ENCODE results near the gene FRMD8. TPM values are rescaled to one million over a fixed set of nuclear protein-coding genes. Genes with fewer than 3 reads are reported as not detected.

Gene FRMD8
- total RNA-seq, 1 donor from 2014 or later: 8.4 TPM

DNA sequence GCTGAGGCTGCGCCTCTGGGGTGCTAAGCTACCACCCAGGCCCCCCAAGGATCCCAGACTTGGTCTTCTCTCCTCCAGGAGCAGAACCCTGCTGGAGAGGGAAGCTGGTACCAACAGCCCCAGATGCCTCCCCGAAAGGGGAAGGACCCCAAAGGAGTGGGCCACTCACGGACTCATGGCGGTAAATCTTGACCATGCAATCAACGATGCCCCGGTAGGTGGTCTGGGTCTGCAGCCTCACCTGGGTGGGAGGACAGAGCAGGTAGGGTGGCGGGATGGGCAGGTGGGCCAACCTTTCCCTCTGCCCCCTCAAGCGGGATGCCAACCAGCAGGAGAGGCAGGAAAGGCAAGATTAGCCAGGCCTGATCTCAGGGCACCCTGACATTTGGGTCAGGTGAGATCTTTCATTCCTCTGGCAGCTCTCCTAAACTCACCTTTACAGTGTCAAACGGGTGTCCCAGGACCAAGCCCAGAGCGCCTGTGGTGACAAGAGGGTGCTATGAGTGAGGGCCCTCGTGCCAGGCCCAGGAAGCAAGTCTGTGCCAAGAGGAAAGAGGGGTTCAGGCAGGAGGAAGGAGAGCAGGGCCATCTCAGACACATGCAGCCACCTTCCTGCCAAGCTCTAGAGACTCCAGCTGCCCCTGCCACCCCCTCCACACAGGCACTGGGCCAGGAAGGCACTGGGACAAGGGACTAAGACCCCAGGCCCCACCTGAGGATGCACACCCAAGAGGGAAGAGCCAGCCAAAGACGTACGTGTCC, 6.6 kb upstream of the FRMD8 start:
- no peak for DNase-seq
- H3K4me3 ChIP-seq: no peak overlapping the region
- no peaks in the 10 kb centered on the region for H3K36me3 ChIP-seq
- no peaks in the 10 kb centered on the region for H3K27me3 ChIP-seq (ENCODE audit: low read depth)
- H3K27ac ChIP-seq (replicated peaks): peak overlapping the region; percentile 97
- H3K9me3 ChIP-seq (replicated peaks): no peaks in the 10 kb centered on the region
- intact Hi-C loops (cut with micrococcal nuclease): no loop called here
- TF ChIP-seq, protein P1, sequence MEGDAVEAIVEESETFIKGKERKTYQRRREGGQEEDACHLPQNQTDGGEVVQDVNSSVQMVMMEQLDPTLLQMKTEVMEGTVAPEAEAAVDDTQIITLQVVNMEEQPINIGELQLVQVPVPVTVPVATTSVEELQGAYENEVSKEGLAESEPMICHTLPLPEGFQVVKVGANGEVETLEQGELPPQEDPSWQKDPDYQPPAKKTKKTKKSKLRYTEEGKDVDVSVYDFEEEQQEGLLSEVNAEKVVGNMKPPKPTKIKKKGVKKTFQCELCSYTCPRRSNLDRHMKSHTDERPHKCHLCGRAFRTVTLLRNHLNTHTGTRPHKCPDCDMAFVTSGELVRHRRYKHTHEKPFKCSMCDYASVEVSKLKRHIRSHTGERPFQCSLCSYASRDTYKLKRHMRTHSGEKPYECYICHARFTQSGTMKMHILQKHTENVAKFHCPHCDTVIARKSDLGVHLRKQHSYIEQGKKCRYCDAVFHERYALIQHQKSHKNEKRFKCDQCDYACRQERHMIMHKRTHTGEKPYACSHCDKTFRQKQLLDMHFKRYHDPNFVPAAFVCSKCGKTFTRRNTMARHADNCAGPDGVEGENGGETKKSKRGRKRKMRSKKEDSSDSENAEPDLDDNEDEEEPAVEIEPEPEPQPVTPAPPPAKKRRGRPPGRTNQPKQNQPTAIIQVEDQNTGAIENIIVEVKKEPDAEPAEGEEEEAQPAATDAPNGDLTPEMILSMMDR (IDR thresholded peaks at IDR 0.05; ENCODE audit: borderline replicate concordance): no peak
- H3K4me1 ChIP-seq: peaks cover 55% of the 10 kb centered on the region

- peak overlapping the region; percentile 97 for H3K27ac ChIP-seq (replicated peaks)
- H3K36me3 ChIP-seq: no peaks in the 10 kb centered on the region
- intact Hi-C loops (cut with micrococcal nuclease): no loop called here
- TF ChIP-seq, protein P1 (IDR thresholded peaks at IDR 0.05; ENCODE audit: borderline replicate concordance): no peak
- no peak for DNase-seq
- no peaks in the 10 kb centered on the region for H3K9me3 ChIP-seq (replicated peaks)
- H3K4me1 ChIP-seq: peaks cover 62% of the 10 kb centered on the region
- H3K4me3 ChIP-seq: no peak overlapping the region
- no peaks in the 10 kb centered on the region for H3K27me3 ChIP-seq (ENCODE audit: low read depth)
These were observed 5.8 kb upstream of the FRMD8 start for GRCh38 chr11:65380460-65381119.

DNA sequence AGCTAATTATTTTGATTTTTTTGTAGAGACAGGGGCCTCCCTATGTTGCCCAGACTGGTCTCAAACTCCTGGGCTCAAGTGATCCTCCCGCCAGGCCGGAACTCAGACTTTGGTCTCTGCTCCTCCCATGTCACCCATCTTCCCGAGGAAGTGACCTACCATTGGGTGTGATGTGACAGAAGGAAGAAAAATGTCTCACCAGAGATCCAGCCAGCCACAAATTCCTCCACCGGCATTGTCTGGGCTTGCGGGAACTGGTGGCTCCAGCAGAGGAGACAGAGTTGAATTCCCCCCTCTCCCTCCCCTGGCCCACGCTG, 4.8 kb upstream of the FRMD8 start:
- H3K4me3 ChIP-seq: peak overlapping the region; percentile 66
- H3K36me3 ChIP-seq: no peaks in the 10 kb centered on the region
- H3K4me1 ChIP-seq: peaks cover 71% of the 10 kb centered on the region
- intact Hi-C loops (cut with micrococcal nuclease): no loop called here
- no peaks in the 10 kb centered on the region for H3K9me3 ChIP-seq (replicated peaks)
- peak; percentile 48 for DNase-seq
- H3K27ac ChIP-seq (replicated peaks): peak overlapping the region; percentile 97
- H3K27me3 ChIP-seq (ENCODE audit: low read depth): no peaks in the 10 kb centered on the region
- TF ChIP-seq, protein P1 (IDR thresholded peaks at IDR 0.05; ENCODE audit: borderline replicate concordance): no peak

DNA sequence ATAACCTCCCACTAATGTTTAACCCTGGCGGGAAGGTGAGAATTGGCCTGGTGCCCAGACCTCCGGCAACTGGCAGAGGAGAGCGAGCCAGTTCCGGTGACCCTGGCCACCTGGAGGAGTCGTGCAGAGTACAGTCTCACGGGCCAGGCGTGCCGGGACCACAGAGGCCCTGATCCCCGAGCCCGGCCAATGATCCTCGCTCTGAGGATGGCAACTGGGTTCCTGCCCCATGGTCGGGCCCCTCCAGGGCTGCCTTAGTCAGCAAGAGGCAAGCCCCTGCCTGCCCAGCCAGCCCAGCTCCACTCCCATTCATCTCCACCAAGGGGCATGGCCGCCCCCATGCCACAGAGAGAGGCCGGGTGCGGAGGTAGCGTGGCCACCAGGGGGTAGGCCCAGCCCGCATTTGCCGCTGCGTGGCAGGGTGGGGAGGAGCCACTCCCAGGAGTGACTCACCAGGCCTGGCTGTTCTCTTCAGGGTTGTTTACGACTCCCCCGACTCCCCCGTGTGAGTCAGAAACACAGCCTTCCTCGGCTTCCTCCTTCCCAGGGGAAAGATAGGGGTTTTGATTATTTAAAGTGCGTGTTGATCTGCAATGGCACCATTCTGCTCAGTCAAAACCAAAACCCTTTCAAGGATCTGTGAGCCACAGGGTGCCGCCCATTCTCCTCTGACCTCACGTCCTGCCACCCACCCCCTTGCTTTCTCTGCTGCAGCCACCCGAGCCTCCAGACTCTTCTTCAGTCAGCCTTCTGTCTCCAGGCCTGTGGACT, 4.2 kb upstream of the FRMD8 start, which contains the start of gene SLC25A45:
Gene SLC25A45, minus strand, starts transcription at position 614 of the 771 bp plus-strand sequence. CDS start 695 bp downstream, outside the sequence.
- TF ChIP-seq, protein P1 (IDR thresholded peaks at IDR 0.05; ENCODE audit: borderline replicate concordance): peak; percentile 90
- intact Hi-C loops (cut with micrococcal nuclease): no loop called here
- Histone ChIP-seq H3K27me3 (ENCODE audit: low read depth) (no peaks in the 10 kb centered on the region), H3K36me3 (no peaks in the 10 kb centered on the region), H3K27ac (replicated peaks) (peak within 1 kb of the TSS; percentile 97), H3K4me3 (peak within 1 kb of the TSS; percentile 66), H3K9me3 (replicated peaks) (no peaks in the 10 kb centered on the region), H3K4me1 (peaks cover 71% of the 10 kb centered on the region)
- peak; percentile 91 for DNase-seq

DNA sequence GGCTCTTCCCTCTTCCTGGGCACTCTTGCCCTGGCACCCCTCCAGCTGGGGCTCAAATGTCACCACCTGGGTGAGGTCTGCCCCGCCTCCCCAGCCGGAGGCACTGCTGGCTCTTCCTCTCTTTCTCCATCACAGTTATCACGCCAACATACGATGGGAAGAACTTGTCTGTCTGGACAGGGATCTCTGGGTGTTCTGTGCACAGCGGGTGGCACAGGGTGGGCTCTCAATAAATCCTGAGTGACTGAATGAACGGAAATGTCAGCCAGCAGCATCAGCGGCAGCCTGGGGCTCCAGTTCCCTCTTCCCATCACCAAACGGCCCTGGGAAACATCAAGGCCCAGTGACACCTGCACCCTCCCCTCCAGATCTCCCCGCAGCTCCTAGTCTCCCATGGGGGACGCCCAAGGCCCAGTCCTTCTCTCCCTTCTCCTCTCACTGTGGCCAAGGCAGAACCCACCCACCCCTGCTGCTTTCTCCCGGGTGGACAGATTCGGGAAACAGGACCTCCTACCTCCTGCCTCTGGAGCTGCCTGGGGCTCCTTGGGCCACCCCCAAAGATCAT, 3.6 kb upstream of the FRMD8 start:
- no peaks in the 10 kb centered on the region for H3K27me3 ChIP-seq (ENCODE audit: low read depth)
- peaks cover 74% of the 10 kb centered on the region for H3K4me1 ChIP-seq
- intact Hi-C loops (cut with micrococcal nuclease): no loop called here
- H3K36me3 ChIP-seq: no peaks in the 10 kb centered on the region
- H3K4me3 ChIP-seq: peak overlapping the region; percentile 66
- TF ChIP-seq, protein P1 (IDR thresholded peaks at IDR 0.05; ENCODE audit: borderline replicate concordance): no peak
- peak overlapping the region; percentile 97 for H3K27ac ChIP-seq (replicated peaks)
- no peaks in the 10 kb centered on the region for H3K9me3 ChIP-seq (replicated peaks)
- DNase-seq: no peak
